Mesendoderm (in vitro differentiated cells): ENCODE measurements around the gene PCMTD2. TPM values are rescaled to one million over a fixed set of nuclear protein-coding genes. Genes with fewer than 3 reads are reported as not detected.

ENCODE experiments used
- DNase-seq: peaks from one replicate; pipeline ENCODE4 v3.0.0; 2013
- H2AK5ac ChIP-seq: 2 replicates; pipeline ENCODE4 v1.6.1; 2013; ENCODE audit warnings: low read length, inconsistent platforms
- H2BK120ac ChIP-seq: 2 replicates; pipeline ENCODE4 v1.6.1; 2013; ENCODE audit warnings: low read depth, mild to moderate bottlenecking, low read length, moderate library complexity, mixed read lengths
- H2BK15ac ChIP-seq: replicated peaks from 2 replicates; pipeline ENCODE4 v1.6.1; 2013; ENCODE audit warnings: low read depth, mild to moderate bottlenecking, moderate library complexity
- H2BK5ac ChIP-seq: 2 replicates; pipeline ENCODE4 v1.6.1; 2013; ENCODE audit warnings: low read length, inconsistent platforms
- H3K18ac ChIP-seq: 2 replicates; pipeline ENCODE4 v1.6.1; 2013; ENCODE audit warnings: mild to moderate bottlenecking, low read length, mixed read lengths
- H3K23ac ChIP-seq: one replicate; pipeline ENCODE4 v1.6.1; 2013; ENCODE audit warnings: low read length
- H3K27ac ChIP-seq: 2 replicates; pipeline ENCODE4 v1.5.1; 2013; ENCODE audit warnings: low read depth, mild to moderate bottlenecking, inconsistent platforms, low read length, moderate library complexity
- H3K27me3 ChIP-seq: 2 replicates; pipeline ENCODE4 v1.6.1; 2013; ENCODE audit warnings: low read length, control low read depth, mild to moderate bottlenecking, inconsistent platforms; ENCODE audit not compliant: insufficient read depth, poor library complexity
- H3K36me3 ChIP-seq: 2 replicates; pipeline ENCODE4 v1.6.1; 2013; ENCODE audit warnings: low read length, inconsistent platforms; ENCODE audit not compliant: control insufficient read depth, insufficient read depth
- H3K4ac ChIP-seq: one replicate; pipeline ENCODE4 v1.6.1; 2013; ENCODE audit warnings: low read depth, mild to moderate bottlenecking, low read length, moderate library complexity
- H3K4me1 ChIP-seq: 2 replicates; pipeline ENCODE4 v1.6.1; 2013; ENCODE audit warnings: low read depth, low read length, inconsistent platforms; ENCODE audit not compliant: control insufficient read depth
- H3K4me2 ChIP-seq: 2 replicates; pipeline ENCODE4 v1.6.1; 2013; ENCODE audit warnings: low read length
- H3K4me3 ChIP-seq: 2 replicates; pipeline ENCODE4 v1.5.1; 2013; ENCODE audit warnings: mild to moderate bottlenecking, low read length
- H3K56ac ChIP-seq: one replicate; pipeline ENCODE4 v1.6.1; 2013; ENCODE audit warnings: low read length
- H3K79me1 ChIP-seq: 2 replicates; pipeline ENCODE4 v1.6.1; 2013; ENCODE audit warnings: low read length, inconsistent platforms
- H3K79me2 ChIP-seq: 2 replicates; pipeline ENCODE4 v1.6.1; 2013; ENCODE audit warnings: mild to moderate bottlenecking, low read length; ENCODE audit not compliant: control insufficient read depth, insufficient read depth
- H3K9ac ChIP-seq: 2 replicates; pipeline ENCODE4 v1.6.1; 2013; ENCODE audit warnings: low read length, inconsistent platforms
- H4K5ac ChIP-seq: one replicate; pipeline ENCODE4 v1.6.1; 2013; ENCODE audit warnings: low read length
- H4K8ac ChIP-seq: one replicate; pipeline ENCODE4 v1.6.1; 2013; ENCODE audit warnings: low read depth, mild to moderate bottlenecking, control low read depth, low read length, moderate library complexity
- WGBS: extraction: QIAGEN DNeasy Blood & Tissue Kit; methylation state at CpG from one replicate; pipeline ENCODE4 v1.1.7; 2013; ENCODE audit warnings: low lambda C conversion rate, missing lambda C conversion rate; ENCODE audit not compliant: insufficient coverage; ENCODE audit errors: extremely low coverage; 5-methylcytosine and 5-hydroxymethylcytosine counted together
- polyA plus RNA-seq, 2 experiments: library from polyadenylated mRNA; stranded (reverse); fragments of 200-250 nt; gene quantifications; one replicate each; pipeline ENCODE4 v1.2.3, GENCODE V29; 2013

PCMTD2 gene
- 26.7 TPM for polyA plus RNA-seq (2013, experiment 1 of 2)
- 25.1 TPM for polyA plus RNA-seq (2013, experiment 2 of 2)

DNA sequence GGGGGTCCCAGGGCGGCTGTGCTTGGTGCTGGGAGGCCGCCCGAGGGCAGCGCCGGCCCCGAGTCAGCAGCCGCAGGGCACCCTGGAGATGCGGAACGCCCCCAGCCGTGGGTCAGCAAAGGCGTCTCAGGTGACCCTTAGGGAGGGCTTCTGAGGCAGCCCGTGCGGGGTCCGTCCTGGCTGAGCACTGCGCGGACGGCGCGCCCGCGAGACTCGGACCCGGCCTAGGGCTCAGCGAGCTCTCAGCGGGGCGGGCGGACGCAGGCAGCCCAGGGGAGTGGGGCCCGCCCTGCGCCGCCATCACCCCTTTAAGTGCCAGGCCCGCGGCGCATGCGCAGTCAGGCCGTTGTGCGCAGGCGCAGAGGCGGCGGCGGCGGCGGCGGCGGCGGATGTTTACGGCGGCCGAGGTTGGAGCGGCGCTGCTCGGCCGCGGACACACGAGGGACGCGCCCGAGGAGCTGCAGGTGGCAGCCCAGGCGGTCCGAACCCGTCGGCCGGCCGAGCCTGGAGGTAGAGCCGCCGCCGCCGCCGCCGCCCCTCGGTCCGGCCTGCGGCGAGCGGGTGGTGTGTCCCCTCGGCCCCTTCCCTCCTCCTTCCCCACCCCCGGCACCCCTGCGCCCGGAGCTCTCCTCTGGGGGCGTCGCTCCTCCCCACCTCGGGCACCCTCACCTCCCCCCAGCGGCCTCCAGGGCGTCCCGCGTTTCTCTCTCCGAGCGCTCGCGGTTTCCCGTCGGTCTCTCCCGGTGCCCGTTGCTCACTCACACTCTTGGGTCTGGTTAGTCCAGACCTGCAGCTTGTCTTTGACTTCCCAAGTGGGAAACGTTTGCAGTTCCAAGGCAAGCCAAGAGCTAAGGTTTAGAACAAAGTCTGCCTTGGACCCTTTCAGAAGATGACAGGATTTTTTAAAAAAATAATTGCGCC lies at the start of gene PCMTD2:
TSS of gene PCMTD2 (plus strand) at position 388 of the 921 bp plus-strand sequence. CDS start 4,218 bp downstream, outside the sequence.
- no CpG with 5 or more reads among the region's 96 CpGs for WGBS
- Histone ChIP-seq H3K4me2 (peak within 1 kb of the TSS; percentile 84), H3K27ac (peak within 1 kb of the TSS; percentile 75)

GRCh38 chr20:64206614-64207013 lies 48.9 kb upstream of the PCMTD2 start:
- no peak overlapping the region for H3K4me2 ChIP-seq
- no peak overlapping the region for H3K9ac ChIP-seq
- no peak overlapping the region for H3K56ac ChIP-seq
- no peak overlapping the region for H3K4me3 ChIP-seq
- H3K18ac ChIP-seq = no peak overlapping the region
- no peak overlapping the region for H2BK120ac ChIP-seq
- no peak overlapping the region for H3K4ac ChIP-seq
- H3K4me1 ChIP-seq = no peaks in the 10 kb centered on the region
- H2BK5ac ChIP-seq = no peak overlapping the region
- H2AK5ac ChIP-seq = no peak overlapping the region
- H3K27ac ChIP-seq = no peak overlapping the region
- H3K36me3 ChIP-seq = no peaks in the 10 kb centered on the region
- H3K23ac ChIP-seq = no peak overlapping the region
- H2BK15ac ChIP-seq = no peak overlapping the region
- DNase-seq = no peak
- WGBS = no CpG with 5 or more reads among the region's 8 CpGs
- H4K8ac ChIP-seq = no peak overlapping the region
- no peaks in the 10 kb centered on the region for H3K79me2 ChIP-seq
- H3K27me3 ChIP-seq = no peaks in the 10 kb centered on the region
- no peaks in the 10 kb centered on the region for H3K79me1 ChIP-seq
- H4K5ac ChIP-seq = no peak overlapping the region

More for the DNA sequence above, at the start of gene PCMTD2:
- Histone ChIP-seq H2BK120ac (no peak within 1 kb of the TSS), H4K5ac (peak within 1 kb of the TSS; percentile 68), H3K79me1 (peaks cover 9% of the 10 kb centered on the region), H3K23ac (no peak within 1 kb of the TSS), H3K27me3 (no peaks in the 10 kb centered on the region), H3K56ac (peak within 1 kb of the TSS; percentile 95), H3K18ac (peak within 1 kb of the TSS; percentile 85), H3K79me2 (peaks cover 24% of the 10 kb centered on the region), H3K9ac (peak within 1 kb of the TSS; percentile 87), H2BK5ac (no peak within 1 kb of the TSS), H3K36me3 (no peaks in the 10 kb centered on the region), H3K4me1 (peaks cover 16% of the 10 kb centered on the region), H2AK5ac (peak within 1 kb of the TSS; percentile 87), H2BK15ac (no peak within 1 kb of the TSS), H3K4me3 (peak within 1 kb of the TSS; percentile 83), H3K4ac (peak within 1 kb of the TSS; percentile 93), H4K8ac (peak within 1 kb of the TSS; percentile 78)
- peak; percentile 91 for DNase-seq

DNA sequence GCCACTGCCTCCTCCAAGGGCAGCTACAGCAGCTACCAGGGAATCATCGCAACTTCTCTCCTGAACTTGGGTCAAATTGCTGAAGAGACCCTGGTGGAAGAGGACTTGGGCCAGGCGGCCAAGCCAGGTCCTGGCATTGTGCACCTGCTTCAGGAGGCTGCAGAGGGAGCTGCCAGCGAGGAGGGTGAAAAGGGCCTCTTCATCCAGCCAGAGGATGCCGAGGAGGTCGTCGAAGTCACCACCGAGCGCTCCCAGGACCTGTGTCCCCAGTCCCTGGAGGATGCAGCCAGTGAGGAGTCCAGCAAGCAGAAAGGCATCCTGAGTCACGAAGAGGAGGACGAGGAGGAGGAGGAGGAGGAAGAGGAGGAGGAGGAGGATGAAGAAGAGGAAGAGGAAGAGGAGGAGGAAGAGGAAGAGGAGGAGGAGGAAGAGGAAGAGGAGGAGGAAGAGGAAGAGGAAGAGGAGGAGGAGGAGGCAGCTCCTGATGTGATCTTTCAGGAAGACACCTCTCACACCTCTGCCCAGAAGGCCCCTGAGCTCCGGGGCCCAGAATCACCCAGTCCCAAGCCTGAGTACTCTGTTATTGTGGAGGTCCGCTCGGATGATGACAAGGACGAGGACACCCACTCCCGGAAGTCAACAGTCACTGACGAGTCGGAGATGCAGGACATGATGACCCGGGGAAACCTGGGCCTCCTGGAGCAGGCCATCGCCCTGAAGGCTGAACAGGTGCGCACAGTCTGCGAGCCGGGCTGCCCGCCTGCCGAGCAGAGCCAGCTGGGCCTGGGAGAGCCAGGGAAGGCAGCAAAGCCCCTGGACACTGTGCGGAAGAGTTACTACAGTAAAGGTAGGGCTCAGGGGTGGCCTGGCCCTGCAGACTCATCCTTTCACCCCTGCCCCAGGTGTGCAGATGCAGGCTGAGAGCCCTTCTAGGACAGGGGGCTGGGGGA lies 47.6 kb upstream of the PCMTD2 start:
- no peaks in the 10 kb centered on the region for H3K79me2 ChIP-seq
- no peak overlapping the region for H3K18ac ChIP-seq
- no peak for DNase-seq
- no peak overlapping the region for H3K27ac ChIP-seq
- no peak overlapping the region for H3K9ac ChIP-seq
- H2BK120ac ChIP-seq = no peak overlapping the region
- no peak overlapping the region for H3K4me3 ChIP-seq
- H2BK5ac ChIP-seq = no peak overlapping the region
- no peak overlapping the region for H3K56ac ChIP-seq
- no peaks in the 10 kb centered on the region for H3K4me1 ChIP-seq
- no peak overlapping the region for H3K4ac ChIP-seq
- H4K5ac ChIP-seq = no peak overlapping the region
- H3K4me2 ChIP-seq = no peak overlapping the region
- no peaks in the 10 kb centered on the region for H3K27me3 ChIP-seq
- no peak overlapping the region for H4K8ac ChIP-seq
- H3K36me3 ChIP-seq = no peaks in the 10 kb centered on the region
- H2BK15ac ChIP-seq = no peak overlapping the region
- no peak overlapping the region for H3K23ac ChIP-seq
- no CpG with 5 or more reads among the region's 25 CpGs for WGBS
- H3K79me1 ChIP-seq = no peaks in the 10 kb centered on the region
- no peak overlapping the region for H2AK5ac ChIP-seq

GRCh38 chr20:64209148-64209547 lies 46.4 kb upstream of the PCMTD2 start:
- Histone ChIP-seq H3K27me3 (no peaks in the 10 kb centered on the region), H3K27ac (no peak overlapping the region), H2BK5ac (no peak overlapping the region), H3K56ac (no peak overlapping the region), H3K9ac (no peak overlapping the region), H3K23ac (no peak overlapping the region), H2BK120ac (no peak overlapping the region), H3K4me3 (no peak overlapping the region), H3K79me2 (no peaks in the 10 kb centered on the region), H3K4me2 (no peak overlapping the region), H3K36me3 (no peaks in the 10 kb centered on the region), H3K18ac (no peak overlapping the region), H3K4ac (no peak overlapping the region), H3K4me1 (no peaks in the 10 kb centered on the region), H2BK15ac (no peak overlapping the region), H4K5ac (no peak overlapping the region), H3K79me1 (no peaks in the 10 kb centered on the region), H2AK5ac (no peak overlapping the region), H4K8ac (no peak overlapping the region)
- DNase-seq = no peak
- no CpG with 5 or more reads among the region's 7 CpGs for WGBS

- no peak overlapping the region for H3K18ac ChIP-seq
- no peaks in the 10 kb centered on the region for H3K36me3 ChIP-seq
- H3K4ac ChIP-seq = no peak overlapping the region
- no peak overlapping the region for H3K23ac ChIP-seq
- no peaks in the 10 kb centered on the region for H3K79me2 ChIP-seq
- WGBS = no CpG with 5 or more reads among the region's 15 CpGs
- no peak overlapping the region for H4K8ac ChIP-seq
- no peak for DNase-seq
- H3K27ac ChIP-seq = no peak overlapping the region
- H3K9ac ChIP-seq = no peak overlapping the region
- no peak overlapping the region for H2BK5ac ChIP-seq
- H2BK120ac ChIP-seq = no peak overlapping the region
- H3K4me1 ChIP-seq = no peaks in the 10 kb centered on the region
- H3K56ac ChIP-seq = no peak overlapping the region
- no peak overlapping the region for H3K4me2 ChIP-seq
- no peaks in the 10 kb centered on the region for H3K79me1 ChIP-seq
- no peaks in the 10 kb centered on the region for H3K27me3 ChIP-seq
- H2BK15ac ChIP-seq = no peak overlapping the region
- no peak overlapping the region for H2AK5ac ChIP-seq
- no peak overlapping the region for H3K4me3 ChIP-seq
- no peak overlapping the region for H4K5ac ChIP-seq
Measured at GRCh38 chr20:64210656-64211369, 44.7 kb upstream of the PCMTD2 start.
